Activated naive CD4-positive, alpha-beta T cell treated with anti-CD3 and anti-CD28 coated beads for 36 hours (primary cell): ENCODE results near the gene UBE2I. TPM values are rescaled to one million over a fixed set of nuclear protein-coding genes. Genes with fewer than 3 reads are reported as not detected.

Experiments used
- CTCF ChIA-PET: fragments of 350-600 bp; sonication (Branson Sonifier 250); formaldehyde crosslinking; loops from one replicate; lab custom pipeline; 2021; ENCODE audit warnings: antibody characterized with exemption; lab: Charles Lee
- DNase-seq: peaks from one replicate; pipeline ENCODE4 v3.0.0-alpha.2; 2020
- H3K27ac Mint-ChIP-seq: one replicate; pipeline ENCODE4 v1.8.0; 2021; ENCODE audit warnings: mild to moderate bottlenecking, mixed read lengths
- H3K27me3 Mint-ChIP-seq: one replicate; pipeline ENCODE4 v1.8.0; 2021; ENCODE audit warnings: low read depth, mixed read lengths
- H3K36me3 Mint-ChIP-seq: one replicate; pipeline ENCODE4 v1.8.0; 2021; ENCODE audit warnings: low read depth, mixed read lengths
- H3K4me1 Mint-ChIP-seq: one replicate; pipeline ENCODE4 v1.8.0; 2021; ENCODE audit warnings: low read depth, mixed read lengths
- H3K4me3 Mint-ChIP-seq: one replicate; pipeline ENCODE4 v1.8.0; 2021; ENCODE audit warnings: mild to moderate bottlenecking, moderate library complexity, mixed read lengths
- H3K9me3 Mint-ChIP-seq: one replicate; pipeline ENCODE4 v1.8.0; 2021; ENCODE audit warnings: mixed read lengths
- intact Hi-C: fragments of 100-400 bp; cut with micrococcal nuclease; formaldehyde crosslinking; loops from one replicate; pipeline ENCODE4 v1.15.1; 2023
- total RNA-seq, 2 experiments: library from RNA; stranded (reverse); gene quantifications; one replicate each; pipeline ENCODE4 v1.2.3, GENCODE V29; 2021

The UBE2I gene
- total RNA-seq, 2 experiments from 2014 or later = 273 to 297 TPM

DNA sequence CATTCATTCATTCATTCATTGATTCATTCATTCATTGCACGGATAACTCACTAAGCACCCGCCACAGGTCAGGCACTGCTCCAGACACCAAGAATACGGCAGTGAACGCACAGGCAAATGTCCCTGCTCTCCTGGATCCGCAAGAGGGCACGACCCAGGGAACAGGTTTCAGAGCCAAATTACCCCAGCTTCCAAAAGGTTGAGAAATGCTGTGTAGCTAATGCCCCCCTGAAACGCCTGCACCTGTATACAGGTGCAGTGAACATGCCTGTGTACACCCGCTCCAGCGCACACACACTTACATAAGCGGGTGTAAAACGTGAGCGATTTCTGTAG lies 9.6 kb upstream of the UBE2I start:
- peaks cover 2% of the 10 kb centered on the region for H3K9me3 Mint-ChIP-seq
- H3K4me1 Mint-ChIP-seq = peaks cover 16% of the 10 kb centered on the region
- no peak overlapping the region for H3K27ac Mint-ChIP-seq
- H3K27me3 Mint-ChIP-seq = peaks cover 14% of the 10 kb centered on the region
- intact Hi-C loops = no loop called here
- CTCF ChIA-PET = interaction anchor here (1.0 to 1.6 kb wide), 2 partner anchors 10 kb away, joined by 4 read pairs; partner anchors contain the start of gene UBE2I
- DNase-seq = no peak
- H3K4me3 Mint-ChIP-seq = no peak overlapping the region
- H3K36me3 Mint-ChIP-seq = no peaks in the 10 kb centered on the region

DNA sequence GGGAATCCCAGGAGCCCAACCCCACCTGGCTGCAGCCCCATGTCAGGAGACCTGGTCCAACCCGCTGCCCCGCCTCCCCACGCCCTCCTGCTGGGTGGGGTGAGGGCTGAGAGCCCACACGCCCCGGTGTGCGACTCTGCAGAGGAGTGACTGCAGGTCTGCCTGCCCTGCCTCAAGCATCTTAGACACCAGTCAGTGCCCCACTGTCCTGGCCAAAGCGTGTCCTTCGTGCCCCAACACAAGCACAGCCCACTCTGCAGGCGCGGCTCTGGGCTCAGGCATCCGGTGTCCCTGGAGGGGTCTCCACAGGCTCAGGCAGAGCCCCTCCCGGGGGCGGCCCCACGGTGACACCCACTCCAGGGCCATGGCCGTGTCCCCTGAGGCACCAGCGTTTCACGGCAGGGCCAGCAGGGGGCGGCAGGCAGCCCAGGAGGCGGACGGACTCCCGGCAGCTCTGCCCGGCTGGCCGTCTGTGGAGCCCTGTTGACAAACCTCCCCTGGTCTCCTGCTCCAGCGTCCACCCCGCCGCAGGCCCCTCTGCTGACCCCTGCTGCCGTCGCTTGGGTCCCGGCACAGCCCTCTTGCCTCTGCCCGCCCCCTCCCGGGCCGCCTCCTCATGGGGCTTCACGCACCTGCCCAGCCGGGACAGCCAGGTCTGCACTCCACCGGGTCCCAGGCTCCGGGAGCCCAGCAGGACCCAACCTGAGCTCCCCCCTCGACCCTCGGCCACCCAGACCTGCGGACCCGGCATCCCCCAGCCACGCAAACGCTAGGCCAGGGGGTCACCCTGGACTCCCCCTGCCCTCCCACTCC lies 8.6 kb upstream of the UBE2I start:
- peak; percentile 80 for DNase-seq
- peaks cover 18% of the 10 kb centered on the region for H3K4me1 Mint-ChIP-seq
- H3K9me3 Mint-ChIP-seq = peaks cover 2% of the 10 kb centered on the region
- intact Hi-C loops = no loop called here
- no peak overlapping the region for H3K27ac Mint-ChIP-seq
- CTCF ChIA-PET = interaction anchor here (0.6 to 1.6 kb wide), 5 partner anchors 11 to 132 kb away, joined by 3 to 4 read pairs (median 3); partner anchors contain the start of gene UNKL
- no peaks in the 10 kb centered on the region for H3K36me3 Mint-ChIP-seq
- no peak overlapping the region for H3K4me3 Mint-ChIP-seq
- peaks cover 11% of the 10 kb centered on the region for H3K27me3 Mint-ChIP-seq

DNA sequence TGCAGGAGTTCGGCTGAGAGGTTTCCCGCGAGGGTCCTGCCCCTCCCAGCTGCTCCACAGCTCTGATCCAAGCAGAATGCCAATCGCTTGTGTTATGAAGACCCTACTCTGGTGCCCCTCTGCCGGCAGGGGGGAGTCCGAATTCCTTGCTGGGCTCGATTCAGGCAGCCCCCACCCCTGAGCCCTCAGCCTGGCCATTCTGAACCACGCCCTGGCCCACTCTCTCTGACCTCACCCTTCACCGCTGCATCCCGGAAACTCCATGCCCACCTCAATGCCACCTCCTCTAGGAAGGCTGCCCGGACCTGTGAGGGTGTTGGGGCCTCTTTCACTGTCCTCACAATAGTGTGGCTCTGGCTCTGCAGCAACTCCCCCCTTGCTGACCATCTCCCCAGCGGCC lies 7.9 kb upstream of the UBE2I start:
- H3K4me1 Mint-ChIP-seq = peaks cover 22% of the 10 kb centered on the region
- peaks cover 2% of the 10 kb centered on the region for H3K9me3 Mint-ChIP-seq
- no peak for DNase-seq
- H3K4me3 Mint-ChIP-seq = no peak overlapping the region
- H3K36me3 Mint-ChIP-seq = no peaks in the 10 kb centered on the region
- no peak overlapping the region for H3K27ac Mint-ChIP-seq
- CTCF ChIA-PET = interaction anchor here (0.8 to 1.1 kb wide), 3 partner anchors 11 to 131 kb away, joined by 3 to 4 read pairs (median 3); partner anchors contain the start of gene UNKL
- H3K27me3 Mint-ChIP-seq = peaks cover 11% of the 10 kb centered on the region
- intact Hi-C loops = no loop called here

DNA sequence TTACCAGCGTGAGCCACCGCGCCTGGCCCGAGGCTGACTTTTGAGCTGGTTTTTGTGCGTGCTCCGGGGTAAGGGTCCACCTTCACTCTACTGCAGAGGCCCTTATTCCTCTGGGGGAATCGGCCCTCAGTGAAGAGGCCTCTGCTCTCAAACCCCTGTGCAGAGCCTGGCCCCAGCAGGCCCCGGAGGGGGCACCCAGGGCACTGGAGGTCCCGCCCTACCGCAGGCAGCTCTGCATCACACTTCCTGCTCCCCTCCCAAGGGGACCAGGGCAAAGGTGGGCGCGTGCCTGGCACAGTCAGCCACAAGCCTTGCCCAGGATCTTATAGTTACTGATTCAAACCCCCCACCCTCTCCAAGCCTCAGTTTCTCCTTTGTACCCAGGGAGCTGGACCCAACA lies 3.6 kb upstream of the UBE2I start:
- peaks cover 9% of the 10 kb centered on the region for H3K36me3 Mint-ChIP-seq
- peaks cover 2% of the 10 kb centered on the region for H3K9me3 Mint-ChIP-seq
- peaks cover 30% of the 10 kb centered on the region for H3K4me1 Mint-ChIP-seq
- H3K27ac Mint-ChIP-seq = no peak overlapping the region
- H3K4me3 Mint-ChIP-seq = no peak overlapping the region
- intact Hi-C loops = no loop called here
- no peaks in the 10 kb centered on the region for H3K27me3 Mint-ChIP-seq
- CTCF ChIA-PET = interaction anchor here (0.9 kb wide), 1 partner anchor 16 kb away, joined by 3 read pairs; no protein-coding TSS in a partner anchor
- DNase-seq = no peak

DNA sequence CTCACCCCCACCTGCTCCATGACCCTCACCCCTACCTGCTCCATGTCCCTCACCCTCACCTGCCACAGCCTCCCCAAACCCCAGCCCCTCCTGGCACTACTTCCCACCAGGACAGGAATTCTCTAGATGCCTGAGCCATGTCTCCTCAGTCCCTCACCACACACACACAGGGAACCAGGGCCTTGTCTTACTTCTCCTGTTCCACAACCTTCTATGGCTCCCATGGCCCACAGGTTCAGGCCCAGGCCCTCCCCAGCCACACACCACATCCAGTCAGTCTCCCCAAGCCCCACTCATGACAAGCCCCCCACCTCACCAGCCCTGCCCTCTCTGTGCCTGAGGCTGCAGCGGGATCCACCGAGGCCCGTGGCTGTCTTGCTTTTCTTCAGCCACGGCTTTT lies 3.1 kb upstream of the UBE2I start:
- Mint-ChIP-seq H3K4me1 (peaks cover 35% of the 10 kb centered on the region), H3K36me3 (peaks cover 12% of the 10 kb centered on the region), H3K4me3 (no peak overlapping the region), H3K27ac (peak overlapping the region; percentile 39), H3K9me3 (peaks cover 2% of the 10 kb centered on the region), H3K27me3 (no peaks in the 10 kb centered on the region)
- CTCF ChIA-PET = interaction anchor here (0.9 kb wide), 1 partner anchor 16 kb away, joined by 3 read pairs; no protein-coding TSS in a partner anchor
- no peak for DNase-seq
- intact Hi-C loops = no loop called here

DNA sequence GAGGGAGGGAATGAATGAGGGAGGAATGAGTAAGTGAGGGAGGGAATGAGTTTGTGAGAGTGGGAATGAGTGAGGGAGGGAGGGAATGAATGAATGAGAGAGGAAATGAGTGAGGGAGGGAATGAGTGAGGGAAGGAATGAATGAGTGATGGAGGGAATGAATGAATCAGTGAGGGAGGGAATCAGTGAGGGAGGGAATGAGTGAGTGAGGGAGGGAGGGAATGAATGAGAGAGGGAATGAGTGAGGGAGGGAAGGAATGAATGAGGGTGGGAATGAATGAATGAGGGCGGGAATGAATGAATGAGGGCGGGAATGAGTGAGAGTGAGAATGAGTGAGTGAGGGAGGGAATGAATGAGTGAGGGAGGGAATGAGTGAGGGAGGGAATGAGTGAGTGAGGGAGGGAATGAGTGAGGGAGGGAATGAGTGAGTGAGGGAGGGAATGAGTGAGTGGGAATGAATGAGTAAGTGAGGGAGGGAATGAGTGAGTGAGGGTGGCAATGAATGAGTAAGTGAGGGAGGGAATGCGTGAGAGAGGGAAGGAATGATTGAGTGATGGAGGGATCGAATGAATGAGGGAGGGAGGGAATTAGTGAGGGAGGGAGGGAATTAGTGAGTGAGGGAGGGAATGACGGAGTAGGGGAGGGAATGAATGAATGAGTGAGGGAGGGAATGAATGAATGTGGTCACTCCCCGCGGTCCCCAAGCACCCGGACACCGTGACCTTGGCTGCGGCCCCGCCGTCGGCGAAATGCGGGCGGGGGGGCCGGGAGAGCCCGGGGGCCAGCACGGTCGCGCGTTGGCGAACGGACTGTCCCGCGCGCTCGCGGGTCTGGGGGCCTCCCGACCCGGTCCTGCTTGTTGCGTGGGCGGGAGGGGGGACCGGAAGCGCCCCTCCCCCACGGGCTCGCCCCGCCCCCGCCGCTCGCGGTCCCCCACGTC lies 1.1 kb upstream of the UBE2I start:
- DNase-seq = no peak
- Mint-ChIP-seq H3K4me3 (peak overlapping the region; percentile 82), H3K27ac (peak overlapping the region; percentile 99), H3K27me3 (no peaks in the 10 kb centered on the region), H3K4me1 (peaks cover 46% of the 10 kb centered on the region), H3K9me3 (peaks cover 2% of the 10 kb centered on the region), H3K36me3 (peaks cover 15% of the 10 kb centered on the region)
- CTCF ChIA-PET = no interaction called here
- intact Hi-C loops = loop anchor here (2.0 kb wide), 5 partner anchors 70 to 782 kb away; partner anchors contain the start of genes CAPN15, EME2, MRPS34 and UQCC4

DNA sequence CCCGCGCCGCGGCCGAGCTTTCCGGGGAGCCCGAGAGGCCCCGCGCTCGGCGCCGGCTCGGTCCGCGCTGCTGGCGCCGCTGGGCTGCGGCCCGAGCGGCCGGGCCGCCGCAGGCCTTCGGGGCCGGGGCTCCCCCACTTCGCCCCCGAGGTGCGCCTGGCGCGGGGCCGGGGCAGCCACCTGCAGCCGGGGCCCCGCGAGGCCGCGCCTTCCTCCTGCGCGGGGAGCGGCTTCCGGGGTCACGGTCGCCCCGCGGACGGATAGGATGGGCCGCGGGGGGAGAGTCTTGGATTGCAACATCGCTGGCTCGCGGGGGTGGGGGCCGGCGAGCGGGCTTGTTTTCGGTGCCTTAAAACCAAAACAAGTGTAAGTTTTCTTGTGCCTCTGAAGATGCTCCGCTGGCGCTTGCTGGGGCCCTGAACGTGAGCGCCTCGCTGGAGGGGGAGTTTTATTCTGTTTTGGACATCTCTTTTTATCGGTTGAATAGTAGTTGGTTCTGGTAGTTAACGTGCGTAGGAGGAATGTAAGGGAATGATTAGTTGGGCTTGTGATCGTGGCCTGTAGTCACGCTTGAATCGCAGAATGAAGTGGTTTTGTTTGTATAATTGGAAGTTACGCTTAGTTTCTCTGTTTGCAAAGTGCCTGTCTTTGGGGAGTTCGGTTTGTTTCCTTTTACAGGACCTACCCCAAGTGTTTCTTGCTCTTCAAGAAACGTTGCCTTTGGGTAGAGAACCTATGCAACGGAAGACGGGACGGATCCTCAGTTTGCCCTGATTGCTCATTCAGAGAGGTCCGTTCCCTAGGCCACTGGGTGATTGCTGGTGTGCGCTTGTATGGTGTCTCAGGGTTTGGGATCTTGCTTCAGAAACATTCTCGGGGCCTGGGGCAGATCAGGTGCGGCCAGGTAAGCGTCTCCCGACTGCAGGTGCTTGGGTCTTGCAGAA lies 724 bp downstream of the UBE2I start:
- Mint-ChIP-seq H3K27ac (peak overlapping the region; percentile 94), H3K4me3 (peak overlapping the region; percentile 94), H3K27me3 (no peaks in the 10 kb centered on the region), H3K9me3 (no peaks in the 10 kb centered on the region), H3K36me3 (peaks cover 27% of the 10 kb centered on the region), H3K4me1 (peaks cover 36% of the 10 kb centered on the region)
- intact Hi-C loops = loop anchor here (1.0 to 5.0 kb wide), 8 partner anchors 41 to 847 kb away; partner anchors contain the start of genes CAPN15, EME2, GNPTG and MRPS34
- CTCF ChIA-PET = interaction anchor here (0.6 to 1.1 kb wide), 3 partner anchors 11 to 395 kb away, joined by 3 to 4 read pairs (median 3); no protein-coding TSS in a partner anchor
- DNase-seq = peak; percentile 68

DNA sequence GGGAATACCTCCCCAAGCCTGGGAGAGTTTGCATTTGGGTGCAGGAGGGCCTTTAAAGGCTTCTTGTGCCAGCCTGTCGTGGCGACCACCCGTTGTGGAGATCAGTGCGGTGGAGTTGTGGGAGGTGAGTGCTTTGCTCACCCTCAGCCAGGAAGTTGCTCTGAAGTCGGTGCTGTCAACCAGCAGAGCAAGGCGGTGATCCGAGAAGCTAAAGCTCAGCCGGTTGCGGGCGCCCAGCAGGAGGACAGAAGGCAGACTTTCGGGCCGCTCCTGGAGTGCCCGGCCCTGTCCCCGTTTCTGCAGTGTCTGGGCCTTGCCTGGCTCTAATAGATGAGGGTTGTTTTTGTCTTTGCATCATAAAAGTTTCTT lies 1.4 kb downstream of the UBE2I start:
- Mint-ChIP-seq H3K9me3 (no peaks in the 10 kb centered on the region), H3K36me3 (peaks cover 31% of the 10 kb centered on the region), H3K4me3 (peak overlapping the region; percentile 94), H3K27ac (peak overlapping the region; percentile 94), H3K27me3 (no peaks in the 10 kb centered on the region), H3K4me1 (peaks cover 36% of the 10 kb centered on the region)
- DNase-seq = peak; percentile 54
- CTCF ChIA-PET = no interaction called here
- intact Hi-C loops = loop anchor here (5.0 kb wide), 1 partner anchor 846 kb away; the partner anchor contains the start of gene TRAF7

DNA sequence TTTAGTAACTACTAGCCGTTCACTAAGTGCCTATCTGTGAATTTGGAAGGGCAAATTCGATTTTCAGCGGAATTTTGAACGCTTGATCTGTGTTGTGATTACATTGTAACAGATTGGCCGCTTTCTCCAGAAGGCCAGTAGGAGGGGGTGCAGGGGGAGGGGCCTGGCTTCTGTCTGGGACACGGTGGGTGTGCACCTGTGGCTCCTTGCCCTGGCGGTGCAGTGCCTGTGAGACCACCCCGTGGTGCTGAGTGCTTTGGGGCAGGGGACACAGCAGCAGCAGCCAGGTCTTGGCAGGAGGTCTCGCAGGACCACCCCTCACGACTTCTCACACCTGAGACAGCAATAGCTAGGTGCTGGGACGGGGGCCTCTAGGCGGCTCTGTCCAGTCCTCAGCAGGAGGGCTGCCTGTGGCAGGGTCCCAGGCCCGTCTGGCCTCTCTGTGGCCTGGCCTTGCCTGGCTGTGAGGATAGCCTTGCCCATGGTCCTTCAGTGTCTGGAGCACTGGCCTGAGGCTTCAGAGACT lies 1.8 kb downstream of the UBE2I start:
- no peak for DNase-seq
- H3K27ac Mint-ChIP-seq = peak overlapping the region; percentile 94
- H3K27me3 Mint-ChIP-seq = no peaks in the 10 kb centered on the region
- H3K4me3 Mint-ChIP-seq = peak overlapping the region; percentile 94
- H3K9me3 Mint-ChIP-seq = no peaks in the 10 kb centered on the region
- H3K36me3 Mint-ChIP-seq = peaks cover 35% of the 10 kb centered on the region
- intact Hi-C loops = loop anchor here (5.0 kb wide), 1 partner anchor 846 kb away; the partner anchor contains the start of gene TRAF7
- CTCF ChIA-PET = no interaction called here
- peaks cover 35% of the 10 kb centered on the region for H3K4me1 Mint-ChIP-seq

DNA sequence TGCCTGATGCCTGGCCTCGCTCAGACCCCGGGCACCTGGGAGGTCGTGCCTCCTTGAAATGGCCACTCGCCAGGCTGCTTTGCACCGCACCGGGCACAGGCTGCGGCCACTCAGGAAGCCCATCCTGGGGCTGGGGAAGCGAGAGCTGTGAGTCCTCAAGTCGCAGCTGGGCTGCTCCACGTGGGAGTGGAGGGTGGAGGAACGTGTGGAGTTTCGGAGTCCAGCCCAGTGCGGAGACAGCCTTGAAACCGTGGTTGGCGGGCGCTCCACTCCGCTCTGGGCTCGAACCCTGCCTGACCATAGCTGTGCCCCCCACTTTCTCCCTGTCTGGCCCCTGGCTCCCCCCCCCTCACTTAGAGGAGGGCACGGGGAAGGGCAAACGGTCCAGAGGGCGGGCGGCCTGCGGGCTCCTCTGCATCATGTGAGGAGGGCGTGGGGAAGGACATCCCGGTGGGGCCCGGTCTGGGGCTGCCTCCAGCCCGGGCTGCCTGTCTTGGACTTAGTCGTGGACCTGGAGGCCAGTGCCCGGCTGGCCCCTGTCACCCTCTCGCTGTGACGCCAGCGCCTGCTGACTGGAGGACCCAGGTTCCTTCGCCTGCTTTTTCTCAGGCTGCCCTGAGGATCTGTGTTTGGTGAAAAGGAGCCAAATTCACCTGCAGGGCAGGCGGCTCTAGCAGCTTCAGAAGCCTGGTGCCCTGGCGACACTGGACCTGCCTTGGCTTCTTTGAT lies 2.5 kb downstream of the UBE2I start:
- Mint-ChIP-seq H3K36me3 (peaks cover 40% of the 10 kb centered on the region), H3K27me3 (no peaks in the 10 kb centered on the region), H3K9me3 (no peaks in the 10 kb centered on the region), H3K4me1 (peaks cover 31% of the 10 kb centered on the region), H3K4me3 (peak overlapping the region; percentile 94), H3K27ac (no peak overlapping the region)
- no peak for DNase-seq
- intact Hi-C loops = loop anchor here (5.0 kb wide), 1 partner anchor 845 kb away; the partner anchor contains the start of gene TRAF7
- CTCF ChIA-PET = interaction anchor here (1.3 kb wide), 1 partner anchor 11 kb away, joined by 4 read pairs; no protein-coding TSS in a partner anchor
